ENCODE measurements around the gene STARD5. TPM values are rescaled to one million over a fixed set of nuclear protein-coding genes. Genes with fewer than 3 reads are reported as not detected.

STARD5 gene, protein sequence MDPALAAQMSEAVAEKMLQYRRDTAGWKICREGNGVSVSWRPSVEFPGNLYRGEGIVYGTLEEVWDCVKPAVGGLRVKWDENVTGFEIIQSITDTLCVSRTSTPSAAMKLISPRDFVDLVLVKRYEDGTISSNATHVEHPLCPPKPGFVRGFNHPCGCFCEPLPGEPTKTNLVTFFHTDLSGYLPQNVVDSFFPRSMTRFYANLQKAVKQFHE
- total RNA-seq: 2.1 and 2.2 TPM in 2 replicates

DNA sequence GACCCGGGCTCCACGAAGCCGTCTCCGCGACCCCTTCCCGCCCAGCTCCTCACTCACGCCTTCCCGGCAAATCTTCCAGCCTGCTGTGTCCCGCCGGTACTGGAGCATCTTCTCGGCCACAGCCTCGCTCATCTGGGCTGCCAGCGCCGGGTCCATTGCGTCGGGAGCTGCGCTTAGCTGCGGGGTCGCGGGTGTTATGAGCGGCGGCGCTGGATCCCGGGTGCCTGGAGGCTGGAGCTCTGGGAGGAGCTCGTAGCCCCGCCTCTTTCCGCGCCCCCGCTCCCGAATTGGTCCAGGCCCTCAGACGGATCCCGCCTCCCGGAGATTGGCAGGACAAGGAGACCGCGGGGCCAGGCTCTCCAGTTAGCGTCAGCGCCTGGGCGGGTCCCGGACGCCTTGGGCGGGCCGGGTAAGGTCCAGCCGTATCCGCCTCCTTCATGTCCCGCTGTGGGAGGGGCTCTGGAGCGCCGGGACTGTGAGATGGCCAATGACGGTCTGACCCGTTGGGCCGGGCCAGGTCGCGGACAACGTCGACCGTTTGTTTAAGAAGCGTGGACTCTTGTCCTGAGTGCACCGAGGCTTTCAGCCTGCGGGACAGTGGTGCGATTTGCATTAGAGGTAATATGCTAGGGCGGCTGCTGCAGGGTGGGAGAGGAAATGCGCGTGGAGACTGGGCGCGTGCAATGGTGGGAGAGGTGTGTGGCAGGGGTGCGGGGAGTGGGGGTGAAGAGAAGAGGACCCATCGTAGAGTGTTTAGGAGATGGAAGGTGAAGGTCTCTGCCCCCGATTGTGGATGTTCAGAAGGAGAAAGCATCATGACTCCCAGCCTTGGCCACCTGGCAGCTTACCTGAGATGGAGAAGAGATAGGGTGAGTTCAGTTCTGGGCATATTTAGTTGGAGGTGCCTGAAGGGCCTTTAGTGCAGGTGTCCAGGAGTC, at the start of gene STARD5:
Gene STARD5, minus strand, starts transcription at position 198 of the 938 bp plus-strand sequence. Its CDS starts 42 bp downstream, at position 156.

Other genes with a start within 250 kb of the STARD5 start
- gene CFAP161, start 189.9 kb downstream of the STARD5 start, total RNA-seq: 0.43 and 0.54 TPM in 2 replicates
- gene IL16, start 127.3 kb downstream of the STARD5 start, total RNA-seq: 3.3 and 6.2 TPM in 2 replicates
- gene TMC3, start 50.1 kb upstream of the STARD5 start, total RNA-seq: not detected in 2 replicates